ENCODE results near the gene CKAP4.

Gene CKAP4

DNA sequence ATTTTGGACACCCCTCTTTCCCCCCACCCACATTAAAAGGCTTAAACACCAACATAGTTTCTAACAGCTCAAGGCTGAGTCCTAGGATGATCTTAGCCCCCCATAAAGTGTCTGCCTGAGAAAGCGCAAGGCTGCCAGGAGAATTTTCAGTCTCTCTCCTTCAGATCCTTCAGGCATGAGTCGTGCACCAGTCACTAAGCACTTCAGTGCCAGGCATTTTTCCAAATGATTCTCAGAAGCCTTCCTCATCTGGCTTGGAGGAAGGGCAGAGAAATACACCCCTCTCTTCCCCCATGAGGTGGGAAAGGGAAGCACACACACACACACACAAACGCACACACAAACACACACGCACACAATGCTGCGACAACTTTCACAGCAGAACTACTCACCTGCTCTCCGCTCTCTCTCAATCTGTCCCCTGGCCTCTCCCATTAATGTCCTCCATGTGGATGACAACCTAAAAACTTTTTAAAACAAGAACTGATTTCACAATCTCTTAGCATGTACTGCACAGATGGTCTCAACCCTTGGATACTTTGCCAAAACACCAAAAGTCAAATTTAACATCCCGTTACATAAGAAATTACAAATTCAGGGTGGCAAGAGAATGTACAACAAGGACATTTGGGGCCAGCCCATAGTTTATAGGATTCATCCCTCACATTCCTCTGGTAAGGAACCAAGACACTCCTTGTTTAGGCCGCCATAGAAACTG is 49.8 kb downstream of the CKAP4 start:
- no peak for DNase-seq (ENCODE audit: low read depth in 2 of 2)

DNA sequence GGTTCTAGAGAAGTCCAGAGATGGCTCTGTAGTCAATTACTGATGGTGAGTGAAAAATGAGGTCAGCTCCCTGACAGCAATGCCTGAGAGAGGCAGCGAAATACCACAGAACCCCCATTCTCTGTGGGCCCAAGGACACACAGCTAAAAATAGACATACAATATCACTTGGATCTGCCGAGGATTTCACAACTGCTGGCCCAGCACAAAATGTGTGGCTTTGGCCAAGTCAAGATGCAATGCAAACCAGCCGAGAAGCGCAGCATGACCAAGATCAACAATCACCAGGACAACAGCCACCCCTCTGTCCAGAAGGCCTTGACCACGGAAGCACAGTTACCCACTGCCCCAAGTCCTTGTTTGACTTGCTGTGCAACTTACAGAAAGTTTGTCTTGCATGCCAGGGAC is 52.2 kb downstream of the CKAP4 start:
- DNase-seq (ENCODE audit: low read depth in 2 of 2) = no peak

DNA sequence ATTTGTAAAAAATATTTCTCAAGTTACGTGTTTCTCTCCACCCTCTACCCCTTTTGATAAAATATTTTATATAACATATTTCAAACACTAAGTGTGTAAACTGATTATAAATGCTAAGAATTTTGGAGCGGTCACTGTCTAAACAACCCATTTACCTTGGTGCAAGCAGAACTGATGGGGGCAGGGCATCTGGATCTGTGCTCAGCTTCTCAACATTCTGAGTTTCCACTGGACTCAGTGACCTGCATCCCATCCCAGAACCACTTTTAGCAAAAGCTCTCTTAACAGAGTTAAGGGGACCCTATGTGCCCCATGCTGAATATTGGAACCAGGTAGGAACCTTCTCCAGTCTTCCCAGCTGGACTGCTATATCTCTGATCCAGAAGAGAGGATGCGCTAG is 53.5 kb downstream of the CKAP4 start:
- DNase-seq (ENCODE audit: low read depth in 2 of 2) = no peak

DNA sequence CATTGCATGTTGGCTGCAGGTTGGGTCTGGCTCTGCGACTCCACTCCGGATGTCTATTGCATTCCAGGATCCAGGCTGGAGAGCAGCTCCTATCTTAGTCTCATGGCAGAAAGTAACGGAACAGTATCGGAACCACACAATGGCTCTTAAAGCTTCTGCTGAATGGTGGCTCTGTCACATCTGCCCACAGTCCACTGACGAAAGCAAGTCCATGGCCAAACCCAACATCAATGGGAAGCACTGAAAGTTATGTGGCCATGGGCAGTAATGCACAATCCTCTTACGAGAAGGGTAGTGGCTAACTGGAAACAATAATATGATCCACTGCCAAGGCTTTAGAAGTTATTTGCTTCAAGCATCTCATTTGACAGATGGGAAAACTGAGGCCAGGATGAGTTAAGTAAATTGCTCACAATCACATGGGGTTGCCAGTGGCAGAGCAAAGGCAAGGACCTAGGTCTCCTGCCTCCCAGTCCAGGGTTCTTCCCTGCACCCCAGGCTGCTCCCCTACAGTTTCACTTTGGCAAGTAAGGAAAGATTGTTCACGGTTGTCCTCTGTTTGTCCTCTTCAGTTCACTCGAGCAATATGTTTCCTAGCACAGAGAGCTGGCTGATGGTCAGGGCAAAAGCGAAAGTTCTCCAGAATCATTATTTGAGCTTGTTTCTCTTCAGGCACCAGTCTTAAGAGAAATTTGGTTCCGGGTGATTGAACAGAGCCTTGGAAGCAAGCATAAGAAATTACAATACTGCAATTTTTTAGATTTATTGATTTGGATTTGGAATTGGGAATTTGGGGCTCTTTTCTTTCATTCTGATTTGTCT is 54.2 kb downstream of the CKAP4 start:
- DNase-seq (ENCODE audit: low read depth in 2 of 2) = no peak

DNA sequence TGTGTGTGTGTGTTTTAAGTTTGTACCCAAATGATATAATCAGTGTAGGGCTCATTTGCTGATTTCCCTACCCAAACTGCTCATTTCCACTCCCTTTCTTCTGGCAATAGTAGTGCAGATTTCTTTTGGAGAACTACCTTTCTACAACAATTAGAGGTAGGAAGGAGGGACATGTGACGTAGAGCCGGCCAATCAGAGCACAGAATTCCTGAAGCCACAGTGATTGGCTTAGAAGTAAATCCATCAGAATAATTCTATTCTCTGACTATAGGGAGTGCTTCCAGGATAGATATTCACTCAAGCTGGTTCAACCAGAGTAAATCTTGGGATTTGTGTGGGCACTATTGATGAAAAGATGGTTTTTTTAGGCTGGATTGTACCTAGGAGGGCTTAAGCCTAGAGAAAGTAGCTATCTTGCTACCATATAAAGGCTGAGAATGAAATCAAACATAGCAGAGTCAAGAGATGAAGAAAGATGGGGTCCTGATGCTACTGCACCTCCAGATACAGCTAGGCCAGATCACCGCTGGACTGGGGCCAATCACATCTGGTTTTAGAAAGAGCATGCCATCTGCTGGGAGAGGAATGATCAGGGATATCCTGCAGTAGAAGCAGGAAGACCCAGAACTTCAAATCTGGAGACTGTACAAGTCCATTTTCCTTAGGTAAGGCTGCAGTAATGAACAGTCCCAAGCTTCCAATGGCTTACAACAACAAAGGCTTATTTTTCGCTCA is 55.0 kb downstream of the CKAP4 start:
- no peak for DNase-seq (ENCODE audit: low read depth in 2 of 2)

DNA sequence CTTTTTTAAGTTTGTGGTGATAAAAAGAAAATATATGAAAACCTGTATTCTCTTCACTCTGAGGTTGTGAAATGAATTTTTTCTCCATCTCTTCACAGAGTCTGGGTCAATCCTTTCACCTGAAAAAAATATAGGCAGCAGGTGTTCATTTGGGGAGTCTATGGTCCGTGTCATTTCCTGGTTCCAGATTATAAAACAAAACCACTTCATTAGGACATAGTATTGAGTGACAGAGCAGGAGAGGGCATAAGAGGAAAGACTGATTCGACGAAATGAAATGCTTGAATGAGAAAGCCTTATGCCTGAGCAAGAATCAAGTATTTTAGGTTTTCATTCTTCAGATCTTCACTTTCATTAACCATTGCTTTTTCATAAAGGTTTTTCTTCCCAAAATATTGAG is 57.2 kb downstream of the CKAP4 start:
- DNase-seq (ENCODE audit: low read depth in 2 of 2) = no peak

DNA sequence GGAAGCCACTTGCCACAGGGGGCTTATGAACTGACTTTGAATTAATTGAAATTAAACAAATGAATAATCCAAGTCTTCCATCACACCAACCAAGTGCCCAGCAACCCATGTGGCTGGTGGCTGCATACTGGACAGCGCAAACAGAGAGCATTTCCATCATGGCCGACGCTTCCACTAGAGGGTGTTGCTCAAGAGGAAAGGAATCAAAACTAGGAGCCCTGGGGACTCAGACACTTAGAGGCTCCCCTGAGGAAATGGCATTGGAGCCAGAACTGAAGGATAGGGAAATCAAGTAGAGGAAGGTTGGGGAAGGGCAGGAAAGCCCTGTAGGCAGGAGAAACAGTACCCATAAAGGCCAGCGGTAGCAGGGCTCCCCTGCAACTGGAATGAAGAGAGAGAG is 58.5 kb downstream of the CKAP4 start:
- no peak for DNase-seq (ENCODE audit: low read depth in 2 of 2)

DNA sequence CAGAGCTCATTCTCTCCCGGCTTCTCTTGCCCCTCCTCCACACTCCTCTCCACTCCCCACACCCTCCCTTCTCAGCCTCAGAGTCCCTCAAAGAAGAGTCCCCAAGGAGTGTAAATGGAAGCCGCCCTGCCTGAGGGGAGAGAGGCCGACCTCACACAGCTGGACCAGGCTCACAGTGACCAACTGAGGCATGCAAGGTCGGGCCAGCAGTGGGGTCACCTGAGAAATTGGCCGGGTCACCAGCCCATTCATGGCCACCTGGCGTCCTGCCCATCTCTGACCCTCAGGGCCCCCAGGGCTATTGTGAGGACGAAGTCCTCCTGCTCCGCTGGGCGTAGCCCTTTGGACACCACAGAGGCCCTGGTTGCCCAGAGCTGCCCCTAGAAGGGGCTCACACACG is 59.6 kb downstream of the CKAP4 start:
- DNase-seq (ENCODE audit: low read depth in 2 of 2) = no peak

Data from stimulated activated CD4-positive, alpha-beta T cell treated with anti-CD3 and anti-CD28 coated beads, Interleukin-1b, Interleukin-23, amount 100 ng/mL, for 1 hour (primary cell).